Uterus (tissue), 4 donors: ENCODE measurements around the gene FRMD4B. TPM values are rescaled to one million over a fixed set of nuclear protein-coding genes. Genes with fewer than 3 reads are reported as not detected.
A peak's percentile ranks its signal among the peaks of the same experiment; 100 is the strongest.

Source experiments
- DNase-seq, 2 donors: peaks; one replicate each; pipeline ENCODE4 v3.0.0-alpha.2; 2019 to 2020
- H3K27ac ChIP-seq, 2 donors: fragments of 200-600 bp; sonication (generic); 1 replicate in 1 of 2; 2 replicates in 1 of 2; pipeline ENCODE4 v1.5.1; 2016 to 2018
- H3K27me3 ChIP-seq, 2 donors: fragments of 200-600 bp; sonication (generic); one replicate each; pipeline ENCODE4 v1.5.1; 2018 to 2019; ENCODE audit warnings: control low read depth in 1 of 2
- H3K36me3 ChIP-seq, 2 donors: fragments of 200-600 bp; sonication (generic); one replicate each; pipeline ENCODE4 v1.5.1; 2019; ENCODE audit warnings: control low read depth in 1 of 2
- H3K4me1 ChIP-seq, 2 donors: fragments of 200-600 bp; sonication (generic); one replicate each; pipeline ENCODE4 v1.5.1; 2018 to 2019; ENCODE audit warnings: control low read depth in 1 of 2
- H3K4me3 ChIP-seq, 2 donors: fragments of 200-600 bp; sonication (generic); 1 replicate in 1 of 2; 2 replicates in 1 of 2; pipeline ENCODE4 v1.5.1; 2018 to 2019; ENCODE audit warnings: mild to moderate bottlenecking in 1 of 2
- H3K9me3 ChIP-seq, 2 donors: fragments of 200-600 bp; sonication (generic); one replicate each; pipeline ENCODE4 v1.5.1; 2019; ENCODE audit warnings: control low read depth in 1 of 2
- POLR2A ChIP-seq, 2 donors: fragments of 450-650 bp; IDR thresholded peaks; one replicate each; pipeline ENCODE4 v1.6.1; 2016; ENCODE audit warnings: antibody characterized with exemption in 2 of 2, mild to moderate bottlenecking in 1 of 2, moderate library complexity in 1 of 2
- intact Hi-C: fragments of 100-400 bp; cut with DNase I; formaldehyde crosslinking; loops from one replicate; pipeline ENCODE4 v1.15.1; 2023; ENCODE audit warnings: low total_unique reads
- total RNA-seq, 4 donors: library from RNA; depleted of rRNA in 3 of 4; stranded (reverse); fragments of >200 nt in 3 of 4; gene quantifications; one replicate each; pipeline versions ENCODE4 v1.1.0 to v1.2.4, GENCODE V29; 2014 to 2023
- TF ChIP-seq, protein P1 (sequence below), 4 experiments: fragments of 200-600 bp in 2 of 4; fragments of 450-650 bp in 2 of 4; sonication (generic) in 2 of 4; IDR thresholded peaks; one replicate each; pipeline ENCODE4 v1.5.1; 2016 to 2019; ENCODE audit warnings: antibody characterized with exemption in 4 of 4, mild to moderate bottlenecking in 2 of 4, moderate library complexity in 1 of 4
- donor health status: DM: yes; HTN: yes; CAD: no.

The FRMD4B gene
- total RNA-seq, 4 donors from 2014 or later = 9.4 to 87.0 (median 23.6) TPM

DNA sequence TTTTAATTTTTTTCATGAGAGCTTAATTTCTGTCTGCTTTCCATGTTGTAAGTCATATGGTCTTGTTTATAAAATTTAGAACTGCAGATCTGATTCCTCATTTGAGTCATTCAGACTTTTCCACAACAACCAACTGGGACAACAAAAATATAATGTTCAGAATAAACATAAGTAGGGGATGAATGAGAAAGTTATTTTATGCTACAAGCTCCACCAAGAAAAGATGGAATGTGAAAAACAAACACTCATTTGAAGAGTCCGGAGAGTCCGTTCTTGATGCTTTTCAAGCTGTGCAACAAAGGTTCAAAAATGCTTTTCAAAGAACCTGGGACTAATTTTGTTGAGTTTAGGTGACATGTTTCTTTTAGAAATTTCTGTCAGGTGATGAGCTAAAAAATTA, 9.2 kb downstream of the FRMD4B start:
- Histone ChIP-seq H3K27ac (no peak overlapping the region), H3K4me1 (no peaks in the 10 kb centered on the region), H3K36me3 (no peaks in the 10 kb centered on the region), H3K9me3 (no peaks in the 10 kb centered on the region), H3K4me3 (no peak overlapping the region), H3K27me3 (no peaks in the 10 kb centered on the region)
- no peak for DNase-seq
- intact Hi-C loops = no loop called here
- no peak for TF ChIP-seq POLR2A (IDR thresholded peaks at IDR 0.05)
- TF ChIP-seq, protein P1, sequence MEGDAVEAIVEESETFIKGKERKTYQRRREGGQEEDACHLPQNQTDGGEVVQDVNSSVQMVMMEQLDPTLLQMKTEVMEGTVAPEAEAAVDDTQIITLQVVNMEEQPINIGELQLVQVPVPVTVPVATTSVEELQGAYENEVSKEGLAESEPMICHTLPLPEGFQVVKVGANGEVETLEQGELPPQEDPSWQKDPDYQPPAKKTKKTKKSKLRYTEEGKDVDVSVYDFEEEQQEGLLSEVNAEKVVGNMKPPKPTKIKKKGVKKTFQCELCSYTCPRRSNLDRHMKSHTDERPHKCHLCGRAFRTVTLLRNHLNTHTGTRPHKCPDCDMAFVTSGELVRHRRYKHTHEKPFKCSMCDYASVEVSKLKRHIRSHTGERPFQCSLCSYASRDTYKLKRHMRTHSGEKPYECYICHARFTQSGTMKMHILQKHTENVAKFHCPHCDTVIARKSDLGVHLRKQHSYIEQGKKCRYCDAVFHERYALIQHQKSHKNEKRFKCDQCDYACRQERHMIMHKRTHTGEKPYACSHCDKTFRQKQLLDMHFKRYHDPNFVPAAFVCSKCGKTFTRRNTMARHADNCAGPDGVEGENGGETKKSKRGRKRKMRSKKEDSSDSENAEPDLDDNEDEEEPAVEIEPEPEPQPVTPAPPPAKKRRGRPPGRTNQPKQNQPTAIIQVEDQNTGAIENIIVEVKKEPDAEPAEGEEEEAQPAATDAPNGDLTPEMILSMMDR (IDR thresholded peaks at IDR 0.05) = no peak

DNA sequence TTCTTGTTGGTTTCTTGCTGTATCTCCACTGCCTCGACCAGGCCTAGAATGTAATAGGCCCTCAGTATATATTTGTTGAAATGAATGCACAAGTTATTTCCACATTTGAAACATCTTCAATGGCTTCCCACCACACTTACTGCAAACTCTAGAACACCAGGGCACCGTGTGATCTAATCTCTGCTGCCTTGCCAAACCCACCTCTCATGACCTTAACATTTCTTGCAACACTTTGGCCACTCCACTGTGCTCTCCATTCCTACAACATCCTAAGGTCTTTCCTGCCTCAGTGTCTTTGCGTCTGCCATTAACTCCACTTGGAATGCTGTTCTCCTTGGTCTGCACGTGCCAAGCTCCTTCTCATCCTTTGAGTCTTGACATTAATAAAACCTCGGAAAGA, 14.1 kb downstream of the FRMD4B start:
- TF ChIP-seq POLR2A (IDR thresholded peaks at IDR 0.05) = no peak
- TF ChIP-seq, protein P1 (IDR thresholded peaks at IDR 0.05) = no peak
- Histone ChIP-seq H3K36me3 (no peaks in the 10 kb centered on the region), H3K4me3 (no peak overlapping the region), H3K27ac (no peak overlapping the region), H3K9me3 (no peaks in the 10 kb centered on the region), H3K27me3 (no peaks in the 10 kb centered on the region), H3K4me1 (no peaks in the 10 kb centered on the region)
- intact Hi-C loops = no loop called here
- DNase-seq = no peak

DNA sequence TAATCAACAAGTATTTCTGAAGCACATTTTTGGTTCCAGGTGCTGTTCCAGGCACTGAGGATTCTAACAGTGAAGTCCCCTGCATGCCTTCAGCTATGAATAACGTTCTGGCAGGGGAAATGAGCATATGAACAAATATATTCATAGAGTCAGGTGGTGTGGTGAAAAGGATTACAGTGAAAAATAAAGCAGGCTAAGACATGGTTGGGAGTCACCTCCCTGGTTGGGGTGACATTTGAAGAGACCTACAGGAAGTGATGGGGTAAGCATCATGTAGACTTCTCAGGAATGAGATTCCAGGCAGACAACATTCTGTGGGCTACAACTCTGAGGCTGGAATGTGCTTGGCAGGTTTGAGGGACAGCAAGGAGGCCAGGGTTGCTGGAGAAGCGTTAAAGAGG, 15.0 kb downstream of the FRMD4B start:
- H3K27me3 ChIP-seq = no peaks in the 10 kb centered on the region
- H3K4me3 ChIP-seq = no peak overlapping the region
- DNase-seq = no peak
- no peak for TF ChIP-seq POLR2A (IDR thresholded peaks at IDR 0.05)
- TF ChIP-seq, protein P1 (IDR thresholded peaks at IDR 0.05) = no peak
- no peaks in the 10 kb centered on the region for H3K36me3 ChIP-seq
- H3K4me1 ChIP-seq = no peaks in the 10 kb centered on the region
- intact Hi-C loops = no loop called here
- no peak overlapping the region for H3K27ac ChIP-seq
- no peaks in the 10 kb centered on the region for H3K9me3 ChIP-seq

DNA sequence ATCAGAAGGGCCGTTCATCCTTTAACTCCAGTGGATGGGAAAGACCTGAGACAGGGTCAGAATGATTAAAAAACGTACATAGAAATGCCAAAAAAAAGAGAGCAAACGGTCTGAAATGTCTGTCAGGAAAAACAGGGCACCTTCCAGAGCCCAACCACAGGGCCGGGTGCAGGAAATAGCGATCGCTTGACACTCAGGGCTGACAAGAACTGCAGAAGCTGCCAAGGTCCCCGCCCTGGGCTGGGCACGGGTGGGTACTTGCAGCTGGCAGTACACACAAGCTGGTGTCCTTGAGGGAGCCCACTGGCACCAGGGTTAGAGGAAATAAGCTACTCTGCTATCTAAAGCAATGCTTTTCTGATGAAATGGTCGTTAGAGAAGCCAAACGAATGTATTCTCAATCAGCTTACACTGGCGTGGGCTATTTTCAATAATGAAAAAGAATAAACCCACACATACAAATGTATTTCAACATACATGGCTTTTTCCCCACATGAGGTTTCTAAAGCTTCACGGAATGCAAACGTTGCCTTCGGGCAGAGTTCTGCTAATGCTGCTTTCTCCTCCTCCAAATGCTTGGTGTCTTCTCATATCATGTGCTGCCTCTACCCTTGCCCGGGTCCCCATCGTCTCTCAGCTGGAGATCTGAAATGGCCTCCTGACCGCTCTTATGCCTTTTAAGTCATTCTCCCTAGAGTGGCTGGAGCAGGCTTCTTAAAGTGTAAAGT, 15.6 kb downstream of the FRMD4B start:
- no peaks in the 10 kb centered on the region for H3K27me3 ChIP-seq
- H3K4me1 ChIP-seq = no peaks in the 10 kb centered on the region
- H3K4me3 ChIP-seq = no peak overlapping the region
- no peaks in the 10 kb centered on the region for H3K9me3 ChIP-seq
- TF ChIP-seq, protein P1 (IDR thresholded peaks at IDR 0.05) = no peak
- no peak for TF ChIP-seq POLR2A (IDR thresholded peaks at IDR 0.05)
- no peaks in the 10 kb centered on the region for H3K36me3 ChIP-seq
- intact Hi-C loops = no loop called here
- peak overlapping the region in 1 of 2 donors; percentile 9 for H3K27ac ChIP-seq
- peak in 1 of 2 donors; percentile 44 for DNase-seq

DNA sequence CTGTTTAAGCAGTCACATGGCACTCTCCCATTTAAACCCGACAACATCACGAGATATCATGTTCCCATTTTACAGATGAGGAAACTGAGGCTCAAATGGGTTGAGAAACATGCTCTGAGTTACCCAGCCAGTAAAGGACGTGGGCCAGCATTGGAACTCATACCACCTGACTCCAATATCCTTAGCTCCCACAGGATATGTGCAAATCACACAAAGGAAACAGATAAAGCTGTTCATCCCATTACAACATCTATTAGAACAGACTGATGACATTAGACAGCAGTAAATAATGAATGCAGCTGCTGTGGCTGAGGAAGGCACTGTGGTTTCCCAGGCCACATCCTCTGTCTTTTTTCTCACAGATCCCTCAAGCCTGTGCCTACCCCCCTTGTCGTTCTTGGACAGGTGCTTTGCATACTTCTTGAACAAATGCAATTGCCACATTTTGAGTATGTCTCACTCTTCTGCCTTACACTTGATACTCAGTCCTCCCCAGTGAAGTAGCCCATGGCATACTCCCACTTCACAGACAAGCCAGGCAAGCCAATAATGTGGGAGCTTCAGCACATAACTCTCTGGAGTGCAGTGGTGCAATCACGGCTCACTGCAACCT, 17.7 kb downstream of the FRMD4B start:
- no peaks in the 10 kb centered on the region for H3K9me3 ChIP-seq
- H3K36me3 ChIP-seq = no peaks in the 10 kb centered on the region
- H3K27me3 ChIP-seq = no peaks in the 10 kb centered on the region
- no peaks in the 10 kb centered on the region for H3K4me1 ChIP-seq
- H3K4me3 ChIP-seq = no peak overlapping the region
- DNase-seq = no peak
- intact Hi-C loops = no loop called here
- peak overlapping the region in 1 of 2 donors; percentile 17 for H3K27ac ChIP-seq
- TF ChIP-seq, protein P1 (IDR thresholded peaks at IDR 0.05) = no peak
- no peak for TF ChIP-seq POLR2A (IDR thresholded peaks at IDR 0.05)
